MM.1S (cell line): ENCODE data around the gene NEU4.
"Not testable (repeated sequence)": the region's sequence is repeated elsewhere in the genome, so short reads cannot be mapped to it uniquely, and the experiment has no call there.

Experiments used
- DNase-seq: peaks from one replicate; pipeline ENCODE4 v3.0.0-alpha.2; 2015
- H2AFZ ChIP-seq: fragments of 300-600 bp; sonication (generic); 2 replicates; pipeline ENCODE4 v1.6.0; 2016; ENCODE audit warnings: antibody characterized with exemption, low read length
- H3F3A ChIP-seq: fragments of 300-600 bp; sonication (generic); 2 replicates; pipeline ENCODE4 v1.6.1; 2016; ENCODE audit warnings: mild to moderate bottlenecking, antibody characterized with exemption, low read length, moderate library complexity, mixed read lengths; ENCODE audit not compliant: insufficient read depth
- H3K27ac ChIP-seq: fragments of 300-600 bp; sonication (generic); 2 replicates; pipeline ENCODE4 v1.5.1; 2016; ENCODE audit warnings: mild to moderate bottlenecking, low read length
- H3K27me3 ChIP-seq: fragments of 300-600 bp; sonication (generic); replicated peaks from 2 replicates; pipeline ENCODE4 v1.6.0; 2016; ENCODE audit warnings: low read length; ENCODE audit not compliant: insufficient read depth
- H3K36me3 ChIP-seq: fragments of 300-600 bp; sonication (generic); replicated peaks from 2 replicates; pipeline ENCODE4 v1.6.1; 2016; ENCODE audit warnings: mild to moderate bottlenecking, low read length, mixed read lengths; ENCODE audit not compliant: insufficient read depth
- H3K4me1 ChIP-seq: fragments of 300-600 bp; sonication (generic); 2 replicates; pipeline ENCODE4 v1.6.1; 2016; ENCODE audit warnings: low read length, mixed read lengths
- H3K4me2 ChIP-seq: fragments of 300-600 bp; sonication (generic); 2 replicates; pipeline ENCODE4 v1.6.0; 2016; ENCODE audit warnings: low read depth, low read length
- H3K4me3 ChIP-seq: fragments of 300-600 bp; sonication (generic); 2 replicates; pipeline ENCODE4 v1.5.1; 2016; ENCODE audit warnings: low read length, mixed read lengths
- H3K79me2 ChIP-seq: fragments of 300-600 bp; sonication (generic); 2 replicates; pipeline ENCODE4 v1.6.1; 2016; ENCODE audit warnings: mixed run types, low read length, mixed read lengths
- H3K9ac ChIP-seq: fragments of 300-600 bp; sonication (generic); 2 replicates; pipeline ENCODE4 v1.6.1; 2016; ENCODE audit warnings: low read length, mixed read lengths
- H3K9me2 ChIP-seq: fragments of 300-600 bp; sonication (generic); replicated peaks from 2 replicates; pipeline ENCODE4 v1.6.1; 2016; ENCODE audit warnings: mild to moderate bottlenecking, low read length, mixed read lengths; ENCODE audit not compliant: insufficient read depth
- H3K9me3 ChIP-seq: fragments of 300-600 bp; sonication (generic); replicated peaks from 2 replicates; pipeline ENCODE4 v1.6.1; 2016; ENCODE audit warnings: mild to moderate bottlenecking, low read length, mixed read lengths; ENCODE audit not compliant: insufficient read depth
- H4K20me1 ChIP-seq: fragments of 300-600 bp; sonication (generic); 2 replicates; pipeline ENCODE4 v1.6.1; 2016; ENCODE audit warnings: mild to moderate bottlenecking, low read length, moderate library complexity, mixed read lengths; ENCODE audit not compliant: insufficient read depth
- CTCF ChIP-seq: fragments of 300-600 bp; sonication (generic); IDR thresholded peaks from 2 replicates; pipeline ENCODE4 v1.5.1; 2016; ENCODE audit warnings: antibody characterized with exemption, low read length, mixed read lengths
- EZH2 ChIP-seq: fragments of 300-600 bp; sonication (generic); optimal IDR thresholded peaks from 2 replicates; pipeline ENCODE3; 2017; ENCODE audit warnings: low read depth, mild to moderate bottlenecking, antibody characterized with exemption, low read length, mixed read lengths
- EZH2phosphoT487 ChIP-seq: fragments of 300-600 bp; sonication (generic); IDR thresholded peaks from 2 replicates; pipeline ENCODE4 v1.6.1; 2018; ENCODE audit warnings: antibody characterized with exemption, low read length

The NEU4 gene

DNA sequence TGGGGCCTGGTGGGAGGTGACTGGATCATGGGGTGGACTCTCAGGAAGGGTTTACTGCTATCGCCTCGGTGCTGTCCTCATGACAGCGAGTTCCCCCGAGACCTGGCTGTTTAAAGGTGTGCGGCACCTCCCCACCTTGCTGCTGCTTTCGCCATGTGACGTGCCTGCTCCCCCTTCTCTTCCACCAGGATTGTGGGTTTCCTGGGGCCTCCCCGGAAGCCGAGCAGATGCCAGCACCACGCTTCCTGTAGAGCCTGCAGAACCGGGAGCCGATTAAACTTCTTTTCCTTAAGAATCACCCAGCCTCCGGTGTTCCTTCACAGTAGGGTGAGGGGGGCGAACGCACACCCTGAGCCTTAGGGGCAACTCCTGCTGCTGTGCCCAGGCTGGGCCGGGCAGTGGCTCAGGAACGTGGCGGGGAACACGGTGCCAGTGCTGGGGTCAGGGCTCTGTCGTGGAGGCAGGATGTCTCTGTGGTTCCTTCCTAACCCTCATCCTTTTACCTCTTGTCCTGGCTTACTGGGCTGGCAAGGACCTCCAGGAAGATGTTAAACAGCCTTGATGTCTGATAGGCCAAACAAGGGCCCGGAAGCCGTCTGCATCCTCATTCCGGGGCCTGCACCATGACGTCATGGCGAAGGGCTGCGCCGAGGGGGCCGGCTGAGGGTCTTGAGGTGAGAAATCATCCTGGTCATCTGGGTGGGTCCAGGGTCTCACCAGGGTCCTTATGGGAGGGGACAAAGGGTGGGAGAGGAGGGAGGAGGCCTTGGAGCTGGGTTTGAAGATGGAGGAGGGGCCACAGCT is 12.7 kb downstream of the NEU4 start:
- H3F3A ChIP-seq: no peaks in the 10 kb centered on the region
- no peaks in the 10 kb centered on the region for H3K4me1 ChIP-seq
- peaks cover 29% of the 10 kb centered on the region for H3K27me3 ChIP-seq
- DNase-seq: no peak
- H3K4me3 ChIP-seq: no peak overlapping the region
- no peak overlapping the region for H3K4me2 ChIP-seq
- no peak overlapping the region for H3K9ac ChIP-seq
- H3K79me2 ChIP-seq: no peaks in the 10 kb centered on the region
- H3K9me3 ChIP-seq: no peaks in the 10 kb centered on the region
- no peaks in the 10 kb centered on the region for H3K36me3 ChIP-seq
- no peaks in the 10 kb centered on the region for H4K20me1 ChIP-seq
- H3K9me2 ChIP-seq: no peaks in the 10 kb centered on the region
- H2AFZ ChIP-seq: no peak overlapping the region
- TF ChIP-seq CTCF (no peak), EZH2 (no peak), EZH2phosphoT487 (no peak)
- H3K27ac ChIP-seq: no peak overlapping the region

DNA sequence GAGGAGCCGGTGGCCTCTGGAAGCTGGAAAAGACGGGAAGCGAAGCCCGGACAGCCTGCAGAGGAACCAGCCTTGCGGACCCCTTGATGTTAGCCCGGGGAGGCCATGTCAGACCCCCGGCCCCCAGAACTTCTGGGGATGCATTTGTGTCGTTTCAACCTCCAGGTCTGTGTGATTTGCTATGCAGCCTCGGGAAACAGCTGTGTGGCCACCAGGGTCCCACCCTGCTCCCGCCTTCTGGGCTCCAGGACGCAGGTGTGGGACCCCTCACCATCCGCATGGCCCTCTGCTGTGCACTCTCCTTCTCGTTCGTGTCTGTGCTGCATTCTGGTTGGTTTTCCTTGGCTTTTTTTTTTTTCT is 13.3 kb downstream of the NEU4 start:
- TF ChIP-seq EZH2phosphoT487 (no peak), EZH2 (no peak), CTCF (no peak)
- Histone ChIP-seq H3K4me3 (no peak overlapping the region), H3K4me1 (no peaks in the 10 kb centered on the region), H3K27ac (no peak overlapping the region), H3F3A (no peaks in the 10 kb centered on the region), H2AFZ (no peak overlapping the region), H3K36me3 (no peaks in the 10 kb centered on the region), H3K9ac (no peak overlapping the region), H3K4me2 (no peak overlapping the region), H3K9me2 (no peaks in the 10 kb centered on the region), H3K79me2 (no peaks in the 10 kb centered on the region), H4K20me1 (no peaks in the 10 kb centered on the region), H3K9me3 (no peaks in the 10 kb centered on the region), H3K27me3 (peaks cover 29% of the 10 kb centered on the region)
- DNase-seq: no peak

GRCh38 chr2:241823531-241824437 is 14.8 kb downstream of the NEU4 start:
- not testable (repeated sequence) for H3K36me3 ChIP-seq, H3K9ac ChIP-seq, H3K9me3 ChIP-seq, H3K4me3 ChIP-seq, H4K20me1 ChIP-seq, H3K9me2 ChIP-seq, H2AFZ ChIP-seq, H3K27ac ChIP-seq, H3K79me2 ChIP-seq, H3K4me1 ChIP-seq, H3F3A ChIP-seq, DNase-seq, H3K4me2 ChIP-seq
- H3K27me3 ChIP-seq: peaks cover 19% of the 10 kb centered on the region
